ENCODE data around the gene FAM114A2.

DNA sequence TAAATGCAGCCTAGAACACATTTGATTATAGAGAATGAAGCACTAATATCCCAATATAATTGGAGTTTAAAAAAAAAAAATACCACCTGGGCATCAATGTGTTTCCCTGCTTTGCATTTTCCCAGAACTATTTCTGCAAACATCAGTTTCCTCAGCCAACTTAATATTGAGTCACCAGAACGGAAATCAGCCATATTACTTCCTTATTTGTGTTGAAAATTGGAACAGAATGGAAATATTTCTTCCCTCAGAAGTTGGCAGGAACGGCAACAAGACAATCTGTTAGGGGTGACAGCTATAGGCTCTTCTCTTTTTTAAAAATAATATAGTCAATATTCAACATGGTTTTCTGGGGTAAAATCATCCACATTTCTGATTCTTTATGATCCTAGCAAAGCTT is 4.1 kb upstream of the FAM114A2 start:
- TF ChIP-seq, protein P1, sequence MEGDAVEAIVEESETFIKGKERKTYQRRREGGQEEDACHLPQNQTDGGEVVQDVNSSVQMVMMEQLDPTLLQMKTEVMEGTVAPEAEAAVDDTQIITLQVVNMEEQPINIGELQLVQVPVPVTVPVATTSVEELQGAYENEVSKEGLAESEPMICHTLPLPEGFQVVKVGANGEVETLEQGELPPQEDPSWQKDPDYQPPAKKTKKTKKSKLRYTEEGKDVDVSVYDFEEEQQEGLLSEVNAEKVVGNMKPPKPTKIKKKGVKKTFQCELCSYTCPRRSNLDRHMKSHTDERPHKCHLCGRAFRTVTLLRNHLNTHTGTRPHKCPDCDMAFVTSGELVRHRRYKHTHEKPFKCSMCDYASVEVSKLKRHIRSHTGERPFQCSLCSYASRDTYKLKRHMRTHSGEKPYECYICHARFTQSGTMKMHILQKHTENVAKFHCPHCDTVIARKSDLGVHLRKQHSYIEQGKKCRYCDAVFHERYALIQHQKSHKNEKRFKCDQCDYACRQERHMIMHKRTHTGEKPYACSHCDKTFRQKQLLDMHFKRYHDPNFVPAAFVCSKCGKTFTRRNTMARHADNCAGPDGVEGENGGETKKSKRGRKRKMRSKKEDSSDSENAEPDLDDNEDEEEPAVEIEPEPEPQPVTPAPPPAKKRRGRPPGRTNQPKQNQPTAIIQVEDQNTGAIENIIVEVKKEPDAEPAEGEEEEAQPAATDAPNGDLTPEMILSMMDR (conservative IDR thresholded peaks at IDR 0.05), result no peak
- no peak for TF ChIP-seq ZFX (IDR thresholded peaks at IDR 0.05)

Measured in C4-2B (cell line).